NCI-H2107 treated with DMSO at 0.1 percent for 48 hours (cell line): ENCODE data around the gene ZNF239.
"Not testable (repeated sequence)": the region's sequence is repeated elsewhere in the genome, so short reads cannot be mapped to it uniquely, and the experiment has no call there.

Experiments used
- DNase-seq: peaks from one replicate; lab custom pipeline; 2025; ENCODE audit not compliant: unreplicated experiment; lab: John Stamatoyannopoulos, UW

The ZNF239 gene

GRCh38 chr10:43584051-43584450, 9.6 kb upstream of the ZNF239 start:
- DNase-seq, result no peak

GRCh38 chr10:43576580-43576979, 2.2 kb upstream of the ZNF239 start:
- no peak for DNase-seq

GRCh38 chr10:43576062-43576461, 1.6 kb upstream of the ZNF239 start:
- DNase-seq, result no peak

GRCh38 chr10:43574906-43575305, 490 bp upstream of the ZNF239 start:
- DNase-seq, result no peak

- DNase-seq, result no peak
These were observed 991 bp downstream of the ZNF239 start for GRCh38 chr10:43573250-43574000.

GRCh38 chr10:43570971-43571370, 3.4 kb downstream of the ZNF239 start:
- DNase-seq, result no peak

GRCh38 chr10:43569681-43570080, 4.7 kb downstream of the ZNF239 start:
- DNase-seq, result no peak

GRCh38 chr10:43557214-43557613, 17.2 kb downstream of the ZNF239 start:
- no peak for DNase-seq

- DNase-seq, result not testable (repeated sequence)
These were observed 30.7 kb downstream of the ZNF239 start for GRCh38 chr10:43543746-43544145.

GRCh38 chr10:43524434-43525247, 49.8 kb downstream of the ZNF239 start:
- DNase-seq, result no peak
